SIG-M5 treated with dmso at 0.1 percent for 504 hours (cell line): ENCODE measurements around the gene PHACTR4.
"Not testable (repeated sequence)": the region's sequence is repeated elsewhere in the genome, so short reads cannot be mapped to it uniquely, and the experiment has no call there.

Source experiments
- DNase-seq: peaks from one replicate; lab custom pipeline; 2025; ENCODE audit not compliant: unreplicated experiment; lab: John Stamatoyannopoulos, UW

The PHACTR4 gene

GRCh38 chr1:28369371-28370238, at the start of gene PHACTR4:
Gene PHACTR4 (plus strand): TSS chr1:28369740. CDS start chr1:28407448, 37,708 bp downstream.
- DNase-seq, result peak; percentile 79

- no peak for DNase-seq
Observed at GRCh38 chr1:28322194-28322593, 47.3 kb upstream of the PHACTR4 start.

GRCh38 chr1:28323720-28324119, 45.8 kb upstream of the PHACTR4 start:
- DNase-seq, result no peak

DNA sequence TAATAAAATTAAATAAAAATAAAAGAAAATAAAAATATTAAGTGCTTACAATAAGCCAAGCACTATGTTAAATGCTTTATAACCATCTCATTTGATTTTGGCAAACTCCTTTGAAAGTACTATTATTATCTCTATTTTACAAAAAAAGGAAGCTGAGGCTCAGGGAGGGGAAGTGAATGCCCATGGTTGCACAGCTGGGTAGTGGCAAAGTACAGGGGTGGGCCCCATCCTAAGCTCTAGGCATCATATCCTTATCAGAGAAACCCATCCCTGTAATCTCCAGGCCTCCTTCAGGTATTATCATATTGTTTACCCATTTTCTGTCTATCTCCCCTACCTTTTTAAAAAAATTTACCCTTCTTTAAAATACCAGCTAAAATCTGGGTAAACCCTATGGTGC, 43.0 kb upstream of the PHACTR4 start:
- peak; percentile 85 for DNase-seq

GRCh38 chr1:28326984-28327383, 42.6 kb upstream of the PHACTR4 start:
- peak; percentile 34 for DNase-seq

GRCh38 chr1:28327431-28327830, 42.1 kb upstream of the PHACTR4 start:
- not testable (repeated sequence) for DNase-seq

DNA sequence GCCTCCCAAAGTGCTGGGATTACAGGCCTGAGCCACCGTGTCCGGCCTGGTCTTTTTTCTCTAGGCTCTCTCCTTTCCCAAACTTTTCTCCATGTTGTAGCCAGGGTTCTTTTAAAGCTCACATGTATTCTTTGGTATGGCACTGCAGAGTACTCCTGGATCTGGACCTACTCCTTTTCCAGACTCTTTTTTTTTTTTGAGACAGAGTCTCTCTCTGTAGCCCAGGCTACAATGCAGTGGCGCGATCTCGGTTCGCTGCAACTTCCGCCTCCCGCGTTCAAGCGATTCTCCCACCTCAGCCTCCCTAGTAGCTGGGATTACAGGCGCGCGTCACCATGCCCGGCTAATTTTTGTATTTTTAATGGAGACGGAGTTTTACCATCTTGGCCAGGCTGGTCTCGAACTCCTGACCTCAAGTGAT, 41.3 kb upstream of the PHACTR4 start:
- DNase-seq, result no peak

DNA sequence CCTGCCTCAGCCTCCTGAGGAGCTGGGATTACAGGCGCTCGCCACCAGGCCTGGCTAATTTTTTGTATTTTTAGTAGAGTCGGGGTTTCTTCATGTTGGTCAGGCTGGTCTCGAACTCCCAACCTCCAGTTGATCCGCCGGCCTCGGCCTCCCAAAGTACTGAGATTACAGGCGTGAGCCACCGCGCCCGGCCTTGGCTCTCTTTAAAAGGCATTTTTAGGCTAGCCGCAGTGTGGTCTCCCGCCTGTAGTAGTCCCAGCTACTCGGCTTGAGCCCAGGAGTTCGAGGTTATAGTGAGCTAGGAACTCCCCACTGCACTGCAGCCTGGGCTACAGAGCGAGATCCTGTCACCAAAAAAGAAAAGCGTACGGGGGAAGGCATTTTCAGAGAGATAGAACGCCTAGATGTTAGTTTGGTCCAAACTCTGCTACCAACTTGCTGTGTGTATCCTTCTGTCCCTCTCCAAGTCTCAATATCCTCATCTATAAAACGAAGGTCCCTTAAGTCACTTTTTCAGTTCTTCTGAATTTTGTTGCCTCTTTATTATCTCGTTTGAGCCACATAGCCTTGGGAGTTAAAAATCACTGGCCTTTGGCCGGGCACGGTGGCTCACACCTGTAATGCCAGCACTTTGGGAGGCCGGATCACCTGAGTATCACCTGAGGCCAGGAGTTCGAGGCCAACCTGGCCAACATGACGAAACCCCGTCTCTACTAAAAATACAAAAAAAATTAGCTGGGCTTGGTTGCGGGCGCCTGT, 40.0 kb upstream of the PHACTR4 start:
- DNase-seq, result peak; percentile 27

GRCh38 chr1:28338897-28339296, 30.6 kb upstream of the PHACTR4 start:
- no peak for DNase-seq

GRCh38 chr1:28339551-28339950, 30.0 kb upstream of the PHACTR4 start:
- DNase-seq, result no peak

DNA sequence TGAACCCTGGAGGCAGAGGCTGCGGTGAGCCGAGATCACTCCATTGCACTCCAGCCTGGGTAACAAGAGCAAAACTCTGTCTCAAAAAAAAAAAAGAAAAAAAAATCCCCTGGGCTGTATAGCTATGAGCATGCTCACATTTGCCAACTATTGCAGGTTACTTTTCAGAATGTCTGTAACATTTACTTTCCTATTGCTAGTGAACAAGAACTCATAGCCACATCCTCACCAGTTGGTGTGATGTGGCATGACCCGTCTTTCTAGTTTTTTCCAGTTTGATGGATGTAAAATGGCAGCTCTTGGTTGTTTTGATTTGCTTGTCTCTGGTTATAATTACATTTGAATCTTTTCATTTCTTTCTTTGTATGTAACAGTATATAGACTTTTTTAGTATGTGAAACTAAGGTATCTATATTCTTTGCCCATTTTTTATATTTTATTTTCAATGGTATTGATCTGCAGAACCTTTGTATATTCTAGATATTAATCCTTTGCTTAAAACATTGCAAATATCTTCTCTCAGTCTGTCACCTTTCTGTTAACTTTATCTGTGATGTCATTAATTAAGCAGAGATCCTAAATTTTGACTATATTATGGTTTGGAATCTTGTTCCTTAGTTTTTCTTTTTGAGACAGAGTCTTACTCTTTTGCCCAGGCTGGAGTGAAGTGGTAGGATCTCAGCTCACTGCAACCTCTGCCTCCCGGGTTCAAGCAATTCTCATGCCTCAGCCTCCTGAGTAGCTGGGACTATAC, 29.1 kb upstream of the PHACTR4 start:
- no peak for DNase-seq

DNA sequence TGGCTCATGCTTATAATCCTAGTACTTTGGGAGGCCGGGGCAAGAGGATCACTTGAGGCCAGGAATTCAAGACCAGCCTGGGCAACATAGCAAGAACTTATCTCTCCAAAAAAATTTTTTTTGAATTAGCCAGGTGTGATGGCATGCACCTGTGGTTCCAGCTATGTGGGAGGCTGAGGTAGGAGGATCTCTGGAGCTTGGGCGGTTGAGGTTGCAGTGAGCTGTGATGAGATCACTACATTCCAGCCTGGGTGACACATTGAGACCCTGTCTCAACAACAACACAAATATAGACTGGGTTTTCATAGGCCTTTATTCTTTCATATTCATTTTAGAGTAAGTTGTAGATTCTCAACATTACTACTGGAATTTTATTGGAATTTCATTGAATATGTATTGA, 27.9 kb upstream of the PHACTR4 start:
- no peak for DNase-seq

- DNase-seq, result no peak
Observed at GRCh38 chr1:28343405-28343804, 26.1 kb upstream of the PHACTR4 start.

DNA sequence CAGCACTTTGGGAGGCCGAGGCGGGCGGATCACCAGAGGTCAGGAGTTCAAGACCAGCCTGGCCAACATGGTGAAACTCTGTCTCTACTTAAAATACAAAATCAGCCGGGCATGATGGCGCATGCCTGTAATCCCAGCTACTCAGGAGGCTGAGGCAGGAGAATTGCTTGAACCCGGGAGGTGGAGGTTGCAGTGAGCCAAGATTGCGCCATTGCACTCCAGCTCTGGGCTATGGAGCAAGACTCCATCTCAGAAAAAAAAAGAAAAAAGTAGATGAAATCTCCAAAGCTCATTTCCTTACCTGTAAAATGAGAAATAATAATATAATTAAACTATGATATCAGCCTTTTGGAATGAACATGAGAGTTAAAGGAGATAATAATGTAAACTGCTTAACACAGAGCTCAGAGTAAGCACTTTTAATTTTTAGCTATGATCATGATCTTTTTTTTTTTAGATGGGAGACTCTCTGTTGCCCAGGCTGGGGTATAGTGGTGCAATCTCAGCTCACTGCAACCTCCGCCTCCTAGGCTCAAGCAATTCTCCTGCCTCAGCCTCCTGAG, 16.2 kb upstream of the PHACTR4 start:
- DNase-seq, result not testable (repeated sequence)

- DNase-seq, result no peak
Observed at GRCh38 chr1:28354121-28354520, 15.4 kb upstream of the PHACTR4 start.

DNA sequence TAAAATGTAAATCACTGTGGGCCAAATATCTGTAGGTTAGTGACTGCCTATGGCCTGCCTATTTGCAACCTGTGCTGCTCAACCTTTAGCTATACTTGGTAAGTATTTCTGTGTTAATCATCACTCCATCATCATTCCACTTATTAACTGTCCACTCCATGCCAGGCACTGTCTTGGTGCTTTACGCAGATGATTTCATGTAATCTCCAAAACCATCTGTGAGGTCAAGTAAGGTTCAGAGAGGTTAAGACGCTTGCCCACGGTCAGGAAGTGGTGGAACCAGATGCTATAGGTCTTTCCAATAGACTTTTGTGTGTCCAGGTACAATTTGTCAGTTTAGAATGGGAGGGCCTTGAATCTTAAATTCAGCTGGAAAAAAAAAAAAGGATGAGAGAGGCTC, 10.8 kb upstream of the PHACTR4 start:
- DNase-seq, result no peak

DNA sequence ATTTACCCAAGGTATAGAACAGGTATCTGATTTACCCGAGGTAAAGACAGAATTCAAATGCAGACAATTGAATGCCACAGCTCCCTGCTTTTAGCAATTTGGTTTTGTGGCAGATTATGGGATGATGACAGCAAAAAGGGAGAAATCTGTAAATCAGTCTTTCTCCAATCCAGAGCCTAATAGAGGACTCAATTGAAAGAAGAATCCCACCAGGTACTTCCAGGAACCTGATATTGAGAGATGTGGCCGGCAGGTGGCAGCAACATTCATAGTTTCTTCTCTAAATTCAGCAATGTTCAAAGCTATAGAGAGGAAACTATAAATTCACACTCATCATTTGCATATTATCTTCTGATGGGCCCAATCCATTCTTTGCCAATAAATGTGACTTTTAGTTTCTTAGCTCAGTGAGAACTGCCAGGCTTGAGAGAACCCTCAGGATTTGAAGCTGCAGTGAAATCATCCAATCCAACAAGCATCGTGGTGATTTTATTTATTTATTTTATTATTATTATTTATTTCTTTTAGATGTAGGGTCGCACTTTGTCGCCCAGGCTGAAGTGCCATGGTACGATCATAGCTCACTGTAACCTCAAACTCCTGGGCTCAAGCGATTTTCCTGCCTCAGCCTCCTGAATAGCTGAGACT, 9.8 kb upstream of the PHACTR4 start:
- DNase-seq, result peak; percentile 56

DNA sequence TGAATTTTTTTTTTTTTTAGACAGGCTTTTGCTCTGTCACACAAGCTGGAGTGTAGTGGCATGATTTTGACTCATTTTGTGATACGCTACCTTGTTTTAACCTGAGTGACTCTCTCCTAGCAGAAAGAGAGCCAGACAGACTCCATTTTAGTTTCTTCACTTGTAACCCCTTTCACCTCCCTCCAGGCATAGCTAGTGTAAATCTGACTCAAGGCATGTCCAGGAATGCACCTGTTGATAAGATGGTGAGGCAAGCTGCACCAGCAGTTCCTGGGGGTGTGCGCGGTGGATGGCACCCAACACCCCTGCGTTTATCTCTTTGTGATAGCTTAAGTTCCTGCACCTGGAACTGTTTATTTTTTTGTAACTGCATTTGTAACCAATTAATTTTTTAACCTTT, 4.7 kb upstream of the PHACTR4 start:
- no peak for DNase-seq

DNA sequence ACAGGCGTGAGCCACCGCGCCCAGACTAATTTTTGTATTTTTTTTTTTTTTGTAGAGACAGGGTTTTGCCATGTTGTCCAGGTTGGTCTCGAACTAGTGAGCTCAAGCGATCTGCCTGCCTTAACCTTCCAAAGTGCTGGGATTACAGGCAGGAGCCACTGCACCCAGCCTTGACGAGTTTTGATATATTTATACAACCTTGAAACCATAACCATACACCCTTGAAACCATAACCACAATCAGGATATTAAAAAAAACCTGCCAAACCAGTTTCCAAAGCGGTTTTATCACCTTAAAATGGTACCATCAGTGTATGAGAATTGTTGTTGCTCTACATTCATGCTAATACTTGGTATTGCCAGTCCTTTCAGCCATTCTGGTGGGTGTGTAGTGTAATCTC, 3.7 kb upstream of the PHACTR4 start:
- DNase-seq, result no peak

DNA sequence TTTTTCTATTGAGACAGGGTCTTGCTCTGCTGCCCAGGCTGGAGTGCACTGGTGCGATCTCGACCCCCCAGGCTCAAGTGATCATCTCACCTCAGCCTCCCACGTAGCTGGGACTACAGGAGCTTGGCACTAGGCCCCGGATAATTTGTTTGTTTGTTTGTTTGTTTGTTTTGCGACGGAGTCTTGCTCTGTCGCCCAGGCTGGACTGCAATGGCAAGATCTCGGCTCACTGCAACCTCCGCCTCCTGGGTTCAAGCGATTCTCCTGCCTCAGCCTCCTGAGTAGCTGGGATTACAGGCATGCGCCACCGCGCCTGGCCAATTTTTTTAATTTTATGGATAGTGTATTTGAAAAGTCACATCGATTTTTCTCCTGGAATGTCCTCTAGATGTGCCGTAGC, 932 bp upstream of the PHACTR4 start:
- DNase-seq, result not testable (repeated sequence)
